HepG2 (cell line): Measurements from ENCODE around the gene SLC13A5. TPM values are rescaled to one million over a fixed set of nuclear protein-coding genes. Genes with fewer than 3 reads are reported as not detected.

Source experiments
- ATAC-seq: fragments of 200-7000 bp; cut with Tn5 transposase; 3 replicates; pipeline ENCODE4 v1.9.1; 2020; ENCODE audit warnings: mild to moderate bottlenecking, moderate library complexity
- Bru-seq: library from RNA; stranded (reverse); fragments of 400-500 nt; gene quantifications from one replicate; lab custom pipeline; 2021; lab: Mats Ljungman, UMichigan
- BruChase-seq, 2 experiments: library from RNA; stranded (reverse); fragments of 400-500 nt; gene quantifications; one replicate each; lab custom pipeline; 2021; lab: Mats Ljungman, UMichigan
- BruUV-seq: library from RNA; stranded (reverse); fragments of 400-500 nt; replicated peaks from 2 replicates; lab custom pipeline; 2021; lab: Mats Ljungman, UMichigan
- CTCF ChIA-PET: fragments of 300-600 bp; formaldehyde crosslinking; extraction: SDS; loops from one replicate; lab custom pipeline; 2021; ENCODE audit warnings: low total read pairs, inconsistent platforms, low intra/inter-chr PET ratio; lab: Yijun Ruan, JAX
- POLR2A ChIA-PET: fragments of 350-600 bp; sonication (Branson Sonifier 250); formaldehyde crosslinking; loops from one replicate; lab custom pipeline; 2020; ENCODE audit warnings: antibody characterized with exemption, inconsistent platforms; lab: Yijun Ruan, JAX
- DNase-seq: peaks from one replicate; pipeline ENCODE4 v3.0.0-alpha.2; 2015; ENCODE audit warnings: low spot score
- FAIRE-seq: peaks from 3 replicates; lab custom pipeline; 2011; peaks lifted over from hg19 to GRCh38; lab: Jason Lieb, UNC
- H2AFZ ChIP-seq: one replicate; pipeline ENCODE4 v1.6.1; 2011; ENCODE audit warnings: low read length, inconsistent platforms
- H3K27ac ChIP-seq: fragments of 300-600 bp; 3 replicates; pipeline ENCODE4 v1.8.0; 2011; ENCODE audit warnings: mixed run types, mild to moderate bottlenecking, mixed read lengths, low read length, inconsistent platforms; ENCODE audit not compliant: insufficient read depth; ENCODE audit errors: extremely low read length
- H3K27me3 ChIP-seq, 2 experiments: fragments of 200-600 bp in 1 of 2; 2 replicates in 1 of 2; 3 replicates in 1 of 2; pipeline versions ENCODE4 v1.6.0 to v1.8.0; 2011; ENCODE audit warnings: low read length in 2 of 2, mild to moderate bottlenecking in 2 of 2, moderate library complexity in 2 of 2, inconsistent platforms in 1 of 2; ENCODE audit not compliant: insufficient read depth in 2 of 2, control insufficient read depth in 1 of 2
- H3K36me3 ChIP-seq, 2 experiments: fragments of 200-600 bp in 1 of 2; replicated peaks in 1 of 2; 2 replicates in 1 of 2; 3 replicates in 1 of 2; pipeline versions ENCODE4 v1.5.1 to v1.8.0; 2011; ENCODE audit warnings: low read length in 2 of 2, inconsistent platforms in 1 of 2; ENCODE audit not compliant: insufficient read depth in 2 of 2, control insufficient read depth in 1 of 2
- H3K4me1 ChIP-seq: 2 replicates; pipeline ENCODE4 v1.5.1; 2012; ENCODE audit warnings: low read length, inconsistent platforms; ENCODE audit not compliant: insufficient read depth
- H3K4me2 ChIP-seq: 2 replicates; pipeline ENCODE4 v1.6.0; 2011; ENCODE audit warnings: low read depth, low read length, inconsistent platforms
- H3K4me3 ChIP-seq, 3 experiments: fragments of 200-600 bp in 1 of 3; sonication (generic), shearing (Covaris generic) in 1 of 3; replicated peaks in 1 of 3; 2 replicates each; pipeline ENCODE4 v1.5.1; 2011 to 2016; ENCODE audit warnings: low read length in 3 of 3, inconsistent platforms in 2 of 3, low read depth in 2 of 3, mild to moderate bottlenecking in 2 of 3, control low read depth in 1 of 3, mixed read lengths in 1 of 3; ENCODE audit not compliant: insufficient read depth in 1 of 3
- H3K79me2 ChIP-seq: one replicate; pipeline ENCODE4 v1.6.1; 2011; ENCODE audit warnings: low read length, inconsistent platforms; ENCODE audit not compliant: insufficient read depth
- H3K9ac ChIP-seq: 2 replicates; pipeline ENCODE4 v1.6.0; 2011; ENCODE audit warnings: mild to moderate bottlenecking, low read depth, low read length, inconsistent platforms; ENCODE audit not compliant: insufficient read depth
- H3K9me3 ChIP-seq: 2 replicates; pipeline ENCODE4 v1.5.1; 2012; ENCODE audit warnings: mild to moderate bottlenecking, low read length
- H4K20me1 ChIP-seq: 2 replicates; pipeline ENCODE4 v1.6.0; 2011; ENCODE audit warnings: inconsistent platforms, mild to moderate bottlenecking, low read length, moderate library complexity; ENCODE audit not compliant: insufficient read depth
- DPF2 ChIP-seq: sonication (generic); formaldehyde crosslinking; IDR thresholded peaks from 2 replicates; pipeline ENCODE4 v1.4.0; 2020; ENCODE audit warnings: mild to moderate bottlenecking, low read depth, missing genetic modification reagents, borderline replicate concordance
- FOXA3 ChIP-seq: IDR thresholded peaks from 2 replicates; pipeline ENCODE4 v1.6.1; 2016; ENCODE audit warnings: missing genetic modification reagents, missing compliant biosample characterization
- NCOA2 ChIP-seq: sonication (generic); formaldehyde crosslinking; IDR thresholded peaks from 2 replicates; pipeline ENCODE4 v1.8.0; 2022; ENCODE audit warnings: inconsistent platforms
- PLSCR1 ChIP-seq: sonication (generic); formaldehyde crosslinking; IDR thresholded peaks from 2 replicates; pipeline ENCODE4 v1.5.0; 2020; ENCODE audit warnings: missing genetic modification reagents, mild to moderate bottlenecking, borderline replicate concordance
- STAT5B ChIP-seq: sonication (generic); formaldehyde crosslinking; IDR thresholded peaks from 2 replicates; pipeline ENCODE4 v1.4.0; 2020; ENCODE audit warnings: missing genetic modification reagents
- ZKSCAN8 ChIP-seq: IDR thresholded peaks from 2 replicates; pipeline ENCODE4 v1.6.1; 2016; ENCODE audit warnings: borderline replicate concordance, missing genetic modification reagents, missing compliant biosample characterization
- ZNF281 ChIP-seq: sonication (generic); formaldehyde crosslinking; IDR thresholded peaks from 2 replicates; pipeline ENCODE4 v1.4.0; 2020; ENCODE audit warnings: missing genetic modification reagents, borderline replicate concordance
- ZNF367 ChIP-seq: sonication (generic); formaldehyde crosslinking; IDR thresholded peaks from 2 replicates; pipeline ENCODE4 v1.4.0; 2020; ENCODE audit warnings: missing genetic modification reagents, borderline replicate concordance
- ZNF546 ChIP-seq: sonication (generic); formaldehyde crosslinking; conservative IDR thresholded peaks from 2 replicates; pipeline ENCODE4 v1.8.1; 2023; ENCODE audit warnings: mild to moderate bottlenecking, missing genetic modification reagents
- ZNF552 ChIP-seq: sonication (generic); formaldehyde crosslinking; IDR thresholded peaks from 2 replicates; pipeline ENCODE4 v1.9.0; 2022; ENCODE audit warnings: missing genetic modification reagents, mild to moderate bottlenecking, borderline replicate concordance
- ZNF75D ChIP-seq: sonication (generic); formaldehyde crosslinking; IDR thresholded peaks from 2 replicates; pipeline ENCODE4 v1.8.1; 2023; ENCODE audit warnings: missing genetic modification reagents, mild to moderate bottlenecking, borderline replicate concordance
- ZNF768 ChIP-seq: sonication (generic); formaldehyde crosslinking; IDR thresholded peaks from 2 replicates; pipeline ENCODE4 v1.4.0; 2020; ENCODE audit warnings: missing genetic modification reagents
- WGBS: methylation state at CpG from one replicate; pipeline ENCODE4 v1.1.6; 2017; ENCODE audit warnings: low lambda C conversion rate; 5-methylcytosine and 5-hydroxymethylcytosine counted together
- in situ Hi-C: cut with HindIII; loops from 2 replicates; pipeline ENCODE4 v1.10.0; 2017; ENCODE audit warnings: low pct_unique_long_range_greater_than_20kb; ENCODE audit not compliant: extremely low pct_ligation_motif_present
- intact Hi-C: fragments of 100-400 bp; cut with micrococcal nuclease; formaldehyde crosslinking; loops from one replicate; pipeline ENCODE4 v1.10.0; 2022; ENCODE audit not compliant: unreplicated experiment
- long read RNA-seq, 2 experiments: library from RNA in 1 of 2; library from polyadenylated mRNA in 1 of 2; stranded (forward) in 1 of 2; unstranded in 1 of 2; transcript quantifications; one replicate each; pipeline ENCODE4 v2.0.0, GENCODE V29; 2019 to 2022
- polyA minus RNA-seq, 3 experiments: library from RNA; depleted of rRNA, polyadenylated mRNA; stranded (reverse); fragments of >200 nt; gene quantifications; 2 replicates each; pipeline ENCODE4 v1.2.3, GENCODE V29; 2011; ENCODE audit warnings: low replicate concordance in 1 of 3
- polyA plus RNA-seq, 8 experiments: library from polyadenylated mRNA; depleted of rRNA in 3 of 8; stranded (reverse) in 7 of 8; unstranded in 1 of 8; fragments of >200 nt; fragmentation: Illumina TruSeq in 4 of 8; extraction: Trizol in 4 of 8; gene quantifications; 2 replicates each; pipeline versions ENCODE4 v1.2.1 to v1.2.3, GENCODE V29; 2011 to 2016; ENCODE audit warnings: low read depth in 4 of 8, missing spikeins in 1 of 8, mixed read lengths in 1 of 8; ENCODE audit not compliant: insufficient read depth in 1 of 8
- total RNA-seq, 5 experiments: library from RNA; depleted of rRNA; stranded (reverse); fragments of >200 nt; fragmentation: Illumina TruSeq; extraction: Trizol; gene quantifications; 2 replicates each; pipeline ENCODE4 v1.2.3, GENCODE V29; 2016; ENCODE audit warnings: low read depth in 1 of 5

The SLC13A5 gene
- total RNA-seq (2016; rRNA removed; fragmentation: Illumina TruSeq; extraction: Trizol) (24.4 and 42.8 TPM in 2 replicates), polyA plus RNA-seq (2011; rRNA removed) (310 and 460 TPM in 2 replicates), polyA minus RNA-seq (2011; rRNA and poly(A)+ RNA removed; ENCODE audit: low replicate concordance) (0.40 and 2,799 TPM in 2 replicates), Bru-seq, nascent RNA (percentile 83 among the genes with signal in this experiment), BruChase-seq, experiment 1, labeled RNA remaining after a 6-hour chase (percentile 86 among the genes with signal in this experiment), BruChase-seq, experiment 2, labeled RNA remaining after a 2-hour chase (percentile 83 among the genes with signal in this experiment)
- total RNA-seq (2016; cell fraction: cytosol; rRNA removed; fragmentation: Illumina TruSeq; extraction: Trizol; ENCODE audit: low read depth): 6.1 and 8.5 TPM in 2 replicates
- 24.1 and 44.5 TPM in 2 replicates for total RNA-seq (2016; cell fraction: insoluble cytoplasmic fraction; rRNA removed; fragmentation: Illumina TruSeq; extraction: Trizol)
- 21.2 and 24.0 TPM in 2 replicates for total RNA-seq (2016; cell fraction: membrane; rRNA removed; fragmentation: Illumina TruSeq; extraction: Trizol)
- total RNA-seq (2016; cell fraction: nucleus; rRNA removed; fragmentation: Illumina TruSeq; extraction: Trizol): 74.8 and 81.7 TPM in 2 replicates
- polyA plus RNA-seq (2011; cell fraction: cytosol; rRNA removed): 141 and 152 TPM in 2 replicates
- 496 and 544 TPM in 2 replicates for polyA plus RNA-seq (2011; cell fraction: nucleus; rRNA removed)
- 253 and 287 TPM in 2 replicates for polyA plus RNA-seq (2012)
- polyA plus RNA-seq (2016; cell fraction: cytosol; fragmentation: Illumina TruSeq; extraction: Trizol; ENCODE audit: low read depth): 11.4 and 13.1 TPM in 2 replicates
- polyA plus RNA-seq (2016; cell fraction: insoluble cytoplasmic fraction; fragmentation: Illumina TruSeq; extraction: Trizol; ENCODE audit: low read depth): 42.4 and 50.4 TPM in 2 replicates
- polyA plus RNA-seq (2016; cell fraction: membrane; fragmentation: Illumina TruSeq; extraction: Trizol; ENCODE audit: low read depth): 28.2 and 31.8 TPM in 2 replicates
- polyA plus RNA-seq (2016; cell fraction: nucleus; fragmentation: Illumina TruSeq; extraction: Trizol; ENCODE audit: insufficient read depth, low read depth): 169 and 186 TPM in 2 replicates
- polyA minus RNA-seq (2011; cell fraction: cytosol; rRNA and poly(A)+ RNA removed): 352 and 410 TPM in 2 replicates
- 342 and 399 TPM in 2 replicates for polyA minus RNA-seq (2011; cell fraction: nucleus; rRNA and poly(A)+ RNA removed)
- long read RNA-seq, experiment 1, full-length matches to known transcripts: 94 of 144 reads
- long read RNA-seq, experiment 1, partial matches to known transcripts: 33 of 144 reads
- long read RNA-seq, experiment 1, other reads (novel, unspliced or antisense): 17 of 144 reads
- long read RNA-seq, experiment 2, full-length matches to known transcripts: 185 of 307 reads
- long read RNA-seq, experiment 2, partial matches to known transcripts: 68 of 307 reads
- long read RNA-seq, experiment 2, other reads (novel, unspliced or antisense): 54 of 307 reads

GRCh38 chr17:6713130-6713917 is at the start of gene SLC13A5:
Gene SLC13A5, minus strand, starts transcription at chr17:6713369. Its CDS starts 36 bp downstream, at chr17:6713333.
- no peaks in the 10 kb centered on the region for H3K36me3 ChIP-seq
- no TSS peak for BruUV-seq
- ChIA-PET POLR2A (interaction anchor here (0.7 to 7.8 kb wide), 25 partner anchors 10 to 1227 kb away, joined by 3 to 419 read pairs (median 6); partner anchors contain the start of genes ASGR1, C17orf100, DERL2 and MED31), CTCF (interaction anchor here (0.8 to 3.6 kb wide), 7 partner anchors 11 to 62 kb away, joined by 3 to 52 read pairs (median 3); partner anchors contain the start of genes C17orf100 and MED31)
- peaks cover 35% of the 10 kb centered on the region for H3K79me2 ChIP-seq
- peak within 1 kb of the TSS; percentile 93 for H3K4me2 ChIP-seq
- in situ Hi-C loops: loop anchor here (5.0 kb wide), 1 partner anchor 46 kb away; no protein-coding TSS in a partner anchor
- H4K20me1 ChIP-seq: no peaks in the 10 kb centered on the region
- H3K4me3 ChIP-seq: peak within 1 kb of the TSS; percentile 60 to 84 (median 84)
- DNase-seq (peak; percentile 87), ATAC-seq (peak; percentile 90), FAIRE-seq (peak; percentile 34)
- intact Hi-C loops: loop anchor here (10.0 kb wide), 1 partner anchor 81 kb away; no protein-coding TSS in a partner anchor
- peak within 1 kb of the TSS; percentile 83 for H3K9ac ChIP-seq
- no peaks in the 10 kb centered on the region; a peak in 1 of 5 replicates for H3K27me3 ChIP-seq
- H3K9me3 ChIP-seq: peaks cover 7% of the 10 kb centered on the region; the same call in 1 of the 2 replicates
- WGBS: 74% methylated on average over 13 of the region's 71 CpGs
- peak within 1 kb of the TSS; percentile 74 for H3K27ac ChIP-seq
- H3K4me1 ChIP-seq: peaks cover 61% of the 10 kb centered on the region
- no peak within 1 kb of the TSS for H2AFZ ChIP-seq
- TF ChIP-seq ZNF75D (CRISPR knock-in tag): no peak
- peak; percentile 62; the same call in 1 of the 2 replicates for TF ChIP-seq ZNF281
- TF ChIP-seq PLSCR1 (CRISPR knock-in tag): peak; percentile 61; the same call in 1 of the 2 replicates
- TF ChIP-seq FOXA3 (CRISPR knock-in tag): peak; percentile 64
- no peak for TF ChIP-seq STAT5B (CRISPR knock-in tag)
- TF ChIP-seq NCOA2 (CRISPR knock-in tag): peak; percentile 45
- 0 out of 2 replicates have a peak, but pooled peaks have one; percentile 13 for TF ChIP-seq DPF2 (CRISPR knock-in tag)
- peak; percentile 30; the same call in 1 of the 2 replicates for TF ChIP-seq ZNF768 (CRISPR knock-in tag)
- 0 out of 2 replicates have a peak, but pooled peaks have one; percentile 36 for TF ChIP-seq ZNF367 (CRISPR knock-in tag)
- TF ChIP-seq ZNF552 (CRISPR knock-in tag): 0 out of 2 replicates have a peak, but pooled peaks have one; percentile 30
- TF ChIP-seq ZNF546: no peak
- peak; percentile 79 for TF ChIP-seq ZKSCAN8 (CRISPR knock-in tag)
